ENCODE results near the gene TMIGD2.

DNA sequence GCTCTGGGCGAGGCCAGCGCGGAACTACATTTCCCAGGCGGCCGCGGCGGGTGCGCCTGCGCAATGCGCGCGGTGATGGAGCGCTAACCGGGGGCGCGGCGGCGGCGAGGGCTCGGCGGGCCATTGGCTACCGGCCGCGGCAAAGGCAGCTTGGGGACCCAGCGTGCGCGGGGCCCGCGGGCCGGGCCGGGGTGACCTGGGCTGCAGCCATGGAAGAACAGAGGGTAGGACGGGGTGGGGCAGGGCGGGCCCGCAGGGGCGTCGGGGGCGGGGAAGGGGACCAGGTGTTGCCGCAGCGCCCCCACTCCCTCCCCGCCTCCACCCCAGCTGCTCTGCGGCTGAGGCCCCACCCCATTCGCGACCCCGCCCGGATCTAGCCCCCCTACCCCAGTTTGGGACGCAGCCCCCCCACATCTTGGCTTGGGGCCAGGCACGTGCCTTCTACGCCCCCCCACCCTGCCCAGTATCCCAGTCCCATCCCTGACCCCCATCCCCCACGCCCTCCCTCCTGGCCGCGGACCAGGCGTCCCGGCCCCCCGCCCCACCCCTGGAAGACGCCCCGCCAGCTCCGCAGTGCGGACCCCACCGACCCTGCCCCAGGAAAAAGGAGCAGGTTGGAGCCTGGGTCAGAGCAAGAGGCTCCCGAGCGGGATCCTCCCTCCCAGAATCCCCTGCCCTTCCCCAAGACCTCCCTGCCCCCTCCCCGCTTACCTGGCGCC is 2.5 kb upstream of the TMIGD2 start, which contains the start of gene FSD1:
- TF ChIP-seq POLR2AphosphoS5 (IDR thresholded peaks at IDR 0.05) (no peak), POLR2A (IDR thresholded peaks at IDR 0.05) (no peak), EP300 (IDR thresholded peaks at IDR 0.05) (no peak)
- TF ChIP-seq, protein P1, sequence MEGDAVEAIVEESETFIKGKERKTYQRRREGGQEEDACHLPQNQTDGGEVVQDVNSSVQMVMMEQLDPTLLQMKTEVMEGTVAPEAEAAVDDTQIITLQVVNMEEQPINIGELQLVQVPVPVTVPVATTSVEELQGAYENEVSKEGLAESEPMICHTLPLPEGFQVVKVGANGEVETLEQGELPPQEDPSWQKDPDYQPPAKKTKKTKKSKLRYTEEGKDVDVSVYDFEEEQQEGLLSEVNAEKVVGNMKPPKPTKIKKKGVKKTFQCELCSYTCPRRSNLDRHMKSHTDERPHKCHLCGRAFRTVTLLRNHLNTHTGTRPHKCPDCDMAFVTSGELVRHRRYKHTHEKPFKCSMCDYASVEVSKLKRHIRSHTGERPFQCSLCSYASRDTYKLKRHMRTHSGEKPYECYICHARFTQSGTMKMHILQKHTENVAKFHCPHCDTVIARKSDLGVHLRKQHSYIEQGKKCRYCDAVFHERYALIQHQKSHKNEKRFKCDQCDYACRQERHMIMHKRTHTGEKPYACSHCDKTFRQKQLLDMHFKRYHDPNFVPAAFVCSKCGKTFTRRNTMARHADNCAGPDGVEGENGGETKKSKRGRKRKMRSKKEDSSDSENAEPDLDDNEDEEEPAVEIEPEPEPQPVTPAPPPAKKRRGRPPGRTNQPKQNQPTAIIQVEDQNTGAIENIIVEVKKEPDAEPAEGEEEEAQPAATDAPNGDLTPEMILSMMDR (IDR thresholded peaks at IDR 0.05), result no peak
